CD4-positive, alpha-beta T cell treated with Interleukin-4 for 4 hours (primary cell): ENCODE results near the gene MPP3.
A peak's percentile ranks its signal among the peaks of the same experiment; 100 is the strongest.

Source experiments
- DNase-seq: peaks from one replicate; pipeline ENCODE4 v3.0.0-alpha.2; 2020

Gene MPP3

DNA sequence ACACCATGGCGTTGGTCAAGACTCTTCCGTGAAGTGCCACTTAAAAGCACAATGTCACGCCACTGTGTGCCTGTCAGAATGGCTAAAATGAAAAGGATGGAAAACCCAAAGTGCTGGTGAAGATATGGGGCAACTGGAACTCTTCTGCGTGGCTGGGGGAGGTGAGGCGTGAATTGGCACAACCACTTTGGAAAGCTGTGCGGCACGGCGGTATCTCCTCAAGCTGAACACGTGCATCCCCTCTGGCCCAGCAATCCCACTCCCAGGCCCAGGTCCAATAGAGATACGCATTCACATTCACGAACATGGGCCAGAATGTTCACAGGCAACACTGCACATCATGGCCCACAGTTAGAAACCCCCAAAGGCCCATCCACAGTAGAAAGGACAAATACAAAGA is 63.1 kb downstream of the MPP3 start:
- no peak for DNase-seq

DNA sequence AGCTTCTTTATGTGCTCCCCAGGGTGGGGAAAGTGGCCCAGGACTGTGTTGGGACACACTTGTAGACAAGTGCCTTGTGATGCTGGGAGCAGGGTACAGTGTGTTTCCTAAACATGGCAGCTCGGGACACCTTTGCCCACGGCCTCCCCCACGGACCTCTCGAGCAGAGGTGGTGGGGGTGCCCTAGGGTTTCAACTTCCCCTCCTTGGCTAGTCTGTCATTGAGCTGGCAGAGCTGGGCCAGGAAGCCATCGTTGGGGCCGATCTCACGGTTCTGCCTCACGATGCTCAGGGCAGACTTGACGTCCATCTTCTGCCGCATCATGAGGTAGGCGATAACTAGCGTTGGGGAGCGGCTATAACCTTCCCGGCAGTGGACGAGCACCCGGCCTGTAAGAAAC is 63.5 kb downstream of the MPP3 start:
- no peak for DNase-seq

DNA sequence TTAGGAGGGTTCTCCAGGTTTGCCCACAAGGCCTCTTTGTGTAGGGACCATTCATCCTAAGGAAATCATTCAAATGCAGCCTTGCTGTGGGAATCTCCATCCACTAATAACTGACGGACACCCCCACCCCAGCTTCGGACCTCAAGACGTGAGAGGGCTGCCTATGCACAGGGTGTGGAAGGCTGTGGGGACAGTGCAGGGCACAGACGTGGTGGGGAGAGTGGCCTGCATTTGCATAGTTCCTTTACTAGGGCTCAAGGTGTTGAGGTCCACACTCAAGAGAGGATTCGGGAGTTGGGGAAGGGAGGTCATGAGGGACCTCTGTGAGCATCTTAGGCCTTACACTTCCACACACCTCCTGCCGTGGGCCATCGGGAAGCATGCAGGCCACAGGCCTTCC is 64.0 kb downstream of the MPP3 start:
- DNase-seq = no peak

DNA sequence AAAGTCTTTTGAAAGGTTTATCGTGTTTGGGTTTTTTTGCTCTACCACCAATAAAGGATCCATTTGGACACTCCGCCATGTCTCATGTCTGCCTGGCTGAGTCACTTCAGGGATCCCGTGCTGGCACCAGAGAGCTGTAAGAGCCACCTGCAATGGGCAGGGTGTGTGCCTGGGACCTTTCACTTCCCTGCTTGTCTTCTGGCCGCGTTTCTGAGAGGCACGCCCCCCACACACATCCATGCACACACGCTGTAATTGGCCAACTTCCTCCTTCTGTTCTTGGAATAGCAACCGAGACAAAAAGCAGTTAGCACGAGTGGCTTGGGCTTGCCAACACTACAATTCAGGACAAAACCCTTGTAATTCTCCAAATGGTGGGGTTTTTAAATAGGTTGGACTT is 64.6 kb downstream of the MPP3 start:
- DNase-seq = peak; percentile 19

DNA sequence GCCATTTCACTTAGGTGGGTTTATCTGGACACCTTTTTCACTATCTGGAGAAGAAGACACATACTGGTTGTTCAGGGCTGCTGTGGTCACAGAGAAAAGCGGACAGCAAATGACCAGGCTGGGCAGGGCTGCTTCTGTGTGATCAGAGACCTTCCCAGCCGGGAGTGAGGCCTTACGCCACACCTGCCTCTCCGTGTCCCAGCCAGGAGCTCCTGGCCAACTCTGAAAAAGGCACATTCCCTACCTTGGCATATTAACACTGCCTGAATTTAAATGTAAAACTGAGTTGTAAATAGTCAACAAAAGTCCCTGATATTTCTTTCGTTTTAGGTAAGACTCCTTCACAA is 65.3 kb downstream of the MPP3 start:
- DNase-seq = no peak

DNA sequence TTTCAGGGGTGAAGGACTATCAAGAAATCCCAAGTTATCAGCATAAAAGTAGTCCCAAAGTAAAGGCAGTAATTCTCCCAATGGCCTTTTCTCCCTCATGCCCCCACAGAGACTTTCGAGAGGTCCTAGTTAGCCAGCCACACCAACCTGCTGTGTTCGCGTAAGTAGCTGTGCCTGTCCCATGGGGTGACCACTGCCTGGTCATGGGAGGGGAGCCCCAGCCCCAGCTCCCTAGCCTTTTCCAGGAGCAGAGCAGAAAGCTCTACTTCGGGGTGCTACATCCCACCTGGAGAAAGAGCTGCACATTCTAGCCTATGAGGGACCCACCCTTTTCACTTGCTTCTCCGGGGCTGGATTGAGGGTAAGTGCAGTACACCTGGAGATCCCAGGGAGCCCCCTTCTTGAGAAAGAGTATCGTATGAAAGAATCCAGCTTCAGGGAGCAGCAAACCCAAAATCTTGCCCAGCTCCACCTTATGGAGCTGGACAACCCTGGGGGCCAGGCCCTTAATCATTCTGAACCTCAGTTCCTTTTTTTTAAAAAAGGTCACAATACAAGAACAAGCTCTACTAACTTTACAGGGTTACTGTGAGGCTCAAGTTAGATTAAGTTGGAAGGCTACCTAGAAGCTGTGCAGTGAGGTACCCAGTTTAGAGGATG is 65.8 kb downstream of the MPP3 start:
- DNase-seq = no peak

DNA sequence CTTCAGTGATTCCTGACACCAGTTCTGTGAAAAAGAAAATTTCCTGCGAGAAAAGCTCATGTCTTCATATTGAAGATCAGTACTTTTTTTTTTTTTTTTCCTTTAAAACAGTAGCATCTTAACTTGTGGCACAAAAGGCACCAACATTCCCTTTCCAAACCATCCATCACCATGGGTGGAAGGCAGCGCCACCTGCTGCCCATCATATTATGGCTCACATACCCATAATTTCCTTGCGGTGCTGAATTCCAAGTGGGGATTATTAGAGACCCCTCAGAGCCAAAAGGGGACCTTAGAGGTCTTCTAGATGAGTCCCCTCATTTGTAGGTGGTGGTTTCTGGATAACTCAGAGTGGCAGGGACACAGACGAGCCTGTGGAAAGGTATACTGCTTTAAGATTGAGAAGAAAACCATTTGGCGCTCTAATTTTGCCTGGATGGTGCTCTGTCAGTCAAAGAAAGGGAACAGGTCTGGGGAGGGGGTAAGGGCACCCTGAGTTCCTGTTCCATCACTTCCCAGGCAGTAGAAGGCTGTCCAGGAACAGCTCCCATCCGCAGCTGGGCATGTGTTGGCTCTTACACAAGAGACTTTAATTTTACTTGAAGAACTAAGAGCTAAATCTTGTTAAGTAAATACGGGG is 66.4 kb downstream of the MPP3 start:
- DNase-seq = peak; percentile 34

DNA sequence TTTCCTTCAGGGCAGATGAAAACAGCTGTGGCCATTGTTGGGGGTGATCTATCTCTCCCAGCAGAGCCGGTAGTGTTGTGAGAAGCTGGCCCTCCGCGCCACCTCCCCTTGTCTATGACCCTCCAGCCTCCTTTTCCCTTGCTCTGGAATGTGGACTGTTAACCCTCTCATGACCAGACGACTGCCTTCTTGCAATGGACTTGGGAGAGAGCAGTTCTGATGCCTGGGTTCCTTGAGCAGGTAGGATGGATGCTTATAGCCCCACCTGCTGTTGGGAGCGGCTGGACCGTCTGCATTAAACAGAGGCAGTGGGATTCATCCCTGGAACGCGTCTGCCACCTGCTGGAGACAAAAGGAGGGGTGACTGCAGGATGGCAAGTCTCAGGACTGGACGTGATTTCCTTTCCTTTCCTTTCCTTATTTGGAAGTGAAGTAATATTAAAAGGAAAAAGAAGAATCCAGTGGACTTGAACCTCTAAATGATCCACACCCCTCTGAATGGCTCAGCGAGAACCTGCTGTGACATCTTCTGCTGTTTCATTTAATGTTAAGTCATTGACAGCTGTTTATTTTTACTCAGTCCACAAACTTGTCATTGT is 72.6 kb downstream of the MPP3 start:
- DNase-seq = peak; percentile 80

DNA sequence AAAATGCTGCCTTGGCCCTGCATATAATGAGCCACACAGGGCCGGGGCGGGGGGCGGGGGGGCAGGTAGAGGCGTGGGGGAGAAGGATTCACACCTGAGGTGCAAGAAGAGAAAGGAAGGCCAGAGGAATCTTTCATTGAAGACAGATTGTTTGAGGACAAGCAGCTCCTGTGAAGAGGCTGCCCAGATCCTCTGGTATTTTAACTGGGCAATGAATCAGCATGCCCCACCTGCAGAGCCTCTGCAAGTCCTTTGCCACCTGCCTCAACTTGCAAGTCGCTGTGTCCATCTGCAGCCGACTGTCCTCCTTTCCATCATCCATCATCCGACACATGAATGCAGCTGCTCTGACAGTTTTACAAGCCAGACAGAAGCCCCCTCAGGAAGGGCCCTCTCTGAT is 73.1 kb downstream of the MPP3 start:
- DNase-seq = no peak

DNA sequence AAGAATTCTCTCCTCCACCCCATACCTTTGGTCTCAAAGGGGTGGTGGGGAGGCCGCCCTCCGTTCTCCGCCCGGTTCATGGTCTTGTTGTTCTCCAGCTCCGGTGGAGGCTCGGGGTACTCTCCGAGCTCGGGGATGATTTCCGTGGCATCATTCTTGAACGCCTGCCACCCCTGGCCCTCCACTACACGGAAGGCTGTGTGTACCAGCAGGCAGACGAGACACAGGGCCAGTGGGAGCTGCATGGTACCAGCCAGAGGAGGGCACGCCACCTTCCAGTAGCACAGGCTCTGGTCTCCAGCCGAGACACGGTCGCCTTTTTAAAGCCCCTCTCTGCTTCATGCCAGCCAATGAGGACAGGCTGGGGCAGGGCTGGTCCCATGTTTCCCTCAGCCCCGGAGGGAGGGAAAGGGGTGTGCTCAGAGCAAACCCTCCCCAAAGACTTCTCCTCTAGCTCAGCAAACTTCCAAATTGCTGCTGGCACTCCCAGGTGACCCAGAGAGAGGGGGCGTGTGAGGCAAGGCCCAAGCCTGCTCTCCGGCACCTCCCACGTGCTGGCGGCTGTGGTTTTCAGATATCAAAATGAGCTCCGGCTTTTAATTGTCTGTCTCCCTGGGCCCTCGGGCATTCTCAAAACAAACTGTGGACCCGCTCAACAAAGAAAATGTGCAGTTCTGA is 74.3 kb downstream of the MPP3 start, which contains the start of gene SOST:
Gene SOST (minus strand): TSS at position 295 of the 678 bp plus-strand sequence. CDS start 50 bp downstream, at position 245.
- DNase-seq = no peak

DNA sequence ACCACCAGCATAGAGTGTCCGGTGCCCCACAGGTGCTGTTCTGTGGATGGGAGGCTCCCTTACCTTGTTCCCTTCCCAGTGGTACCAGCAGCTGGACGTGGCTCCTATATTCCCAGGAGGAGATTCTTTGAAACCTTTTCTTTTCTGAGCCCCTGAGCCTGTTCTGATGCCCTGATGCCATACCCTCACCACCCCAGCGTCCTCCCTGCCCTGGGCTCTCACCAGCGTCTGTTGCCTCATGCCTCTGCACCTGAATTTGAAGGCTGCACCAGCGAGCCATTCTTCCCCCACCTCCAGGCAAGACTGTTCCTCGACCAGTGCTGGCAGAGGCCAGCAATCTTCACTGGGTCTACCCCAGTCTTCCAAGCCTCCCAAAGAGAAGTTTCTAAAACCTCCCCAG is 74.9 kb downstream of the MPP3 start:
- DNase-seq = no peak

DNA sequence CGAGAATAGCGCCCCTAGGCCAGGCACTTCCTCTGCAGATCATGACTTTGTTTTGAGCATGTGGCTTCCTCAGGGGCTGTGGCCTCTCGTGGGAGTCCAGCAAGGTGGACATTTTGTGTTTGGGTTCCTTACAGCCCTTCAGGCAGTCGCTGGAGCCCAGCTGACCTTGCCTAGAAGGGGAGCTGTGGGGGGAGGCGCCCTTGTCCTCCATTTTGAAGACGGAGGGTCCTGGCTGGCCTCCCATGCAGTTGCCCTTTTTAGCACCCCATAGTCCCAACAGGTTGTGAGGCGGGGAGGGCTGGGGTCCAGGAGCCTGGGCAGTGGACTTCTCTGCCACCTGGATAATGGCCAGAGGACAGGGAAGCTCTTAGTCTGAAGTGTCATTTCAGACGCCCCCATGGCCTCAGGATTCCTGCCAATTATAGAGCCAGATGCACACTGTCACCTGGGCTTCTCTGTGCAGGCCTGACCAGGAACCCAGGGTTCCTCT is 75.7 kb downstream of the MPP3 start:
- DNase-seq = no peak

DNA sequence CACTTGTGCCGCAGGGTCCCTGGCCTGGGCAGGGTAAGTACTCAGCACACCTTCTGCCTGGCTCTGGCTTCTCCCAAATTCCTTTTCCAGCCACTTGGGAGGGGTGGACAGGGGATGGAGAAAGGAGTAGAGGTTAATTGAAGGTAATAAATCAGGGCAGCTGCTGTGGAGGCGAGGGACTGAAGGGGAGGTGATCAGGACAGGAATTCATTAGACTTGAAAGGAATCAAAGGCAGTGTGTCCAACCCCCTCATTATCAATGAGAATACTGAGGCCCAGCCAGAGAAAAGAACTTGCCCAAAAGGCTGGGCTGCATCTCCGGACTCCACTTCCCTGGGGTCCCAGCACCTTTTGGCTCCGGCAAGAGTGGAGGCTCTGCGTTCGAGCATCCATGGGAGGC is 76.7 kb downstream of the MPP3 start:
- DNase-seq = no peak

DNA sequence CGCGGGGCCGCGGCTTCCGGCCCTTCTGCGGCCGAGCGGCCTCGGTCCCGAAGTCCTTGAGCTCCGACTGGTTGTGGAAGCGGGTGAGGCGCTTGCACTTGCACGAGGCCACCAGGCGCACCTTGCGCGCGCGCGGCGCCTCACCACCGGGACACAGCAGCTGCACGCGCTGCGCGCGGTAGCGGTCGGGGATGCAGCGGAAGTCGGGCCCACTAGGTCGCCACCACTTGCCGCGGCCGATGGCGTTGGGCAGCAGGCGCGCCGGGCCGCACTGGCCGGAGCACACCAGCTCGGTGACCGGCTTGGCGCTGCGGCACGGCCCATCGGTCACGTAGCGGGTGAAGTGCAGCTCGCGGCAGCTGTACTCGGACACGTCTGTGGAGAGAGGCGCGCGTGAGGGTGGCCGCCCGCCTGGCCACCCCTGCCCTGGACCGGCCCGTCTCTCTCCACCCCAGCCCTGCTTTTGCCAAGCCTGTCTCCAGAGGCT is 77.5 kb downstream of the MPP3 start:
- DNase-seq = no peak

DNA sequence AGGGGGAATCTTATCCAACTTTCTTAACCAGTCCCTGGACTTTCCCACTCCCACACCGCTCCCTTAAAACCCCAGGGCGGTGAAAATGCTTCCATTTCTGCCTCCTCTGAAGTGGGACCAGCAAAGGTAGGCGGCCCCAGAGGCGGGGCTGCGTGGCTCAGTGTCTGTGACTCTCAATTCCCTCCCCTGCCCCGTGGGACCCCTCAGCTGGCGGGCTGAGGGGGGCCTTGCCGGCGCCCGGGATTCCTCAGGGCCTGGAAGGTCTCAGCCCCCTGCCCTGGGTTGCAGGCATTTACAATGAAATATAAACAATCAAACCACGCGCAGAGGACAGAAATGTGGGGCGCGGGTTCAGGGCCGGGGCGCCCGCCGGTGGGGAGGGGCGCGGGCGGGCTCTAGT is 78.0 kb downstream of the MPP3 start:
- no peak for DNase-seq

DNA sequence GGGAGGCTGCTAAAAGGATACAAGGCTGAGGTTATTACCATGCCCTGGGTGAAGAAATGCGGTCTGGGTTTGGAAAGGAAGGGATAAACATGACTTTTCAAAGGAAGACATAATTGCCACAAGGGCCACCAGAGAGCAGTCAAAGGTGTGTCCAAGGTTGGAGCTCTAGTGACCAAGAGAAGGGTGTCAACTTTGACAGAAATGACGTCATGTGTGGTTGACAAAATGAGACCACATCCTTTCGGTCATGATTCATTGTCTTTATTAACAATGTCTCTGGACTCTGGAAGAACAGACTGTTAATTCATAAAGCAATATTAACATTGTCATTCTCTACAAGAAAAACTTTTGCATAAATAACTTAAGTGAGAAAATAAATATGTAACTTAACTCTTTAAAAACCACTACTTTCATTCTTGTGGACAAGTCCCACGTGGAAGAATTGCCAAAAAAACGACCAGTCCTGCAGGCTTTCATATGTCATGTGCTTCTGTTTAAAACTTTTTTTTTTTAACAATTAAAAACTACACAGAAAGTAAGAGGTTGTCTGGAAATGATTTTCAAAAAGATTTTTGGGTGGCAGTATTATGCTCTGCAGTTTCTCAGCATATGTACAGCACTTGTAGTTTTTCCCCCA is 79.3 kb downstream of the MPP3 start:
- peak; percentile 26 for DNase-seq
